Activated CD8-positive, alpha-beta memory T cell treated with anti-CD3 and anti-CD28 coated beads, Interleukin-2, amount 10 ng/mL, durations not matched to agents 7 days and 5 days (primary cell): ENCODE data around the gene BLVRA. TPM values are rescaled to one million over a fixed set of nuclear protein-coding genes. Genes with fewer than 3 reads are reported as not detected.

Experiments used
- ATAC-seq: fragments of 150-1000 bp; cut with Tn5 transposase; one replicate; pipeline ENCODE4 v1.10.0; 2021; ENCODE audit warnings: moderate library complexity
- CTCF ChIA-PET: fragments of 350-600 bp; sonication (Branson Sonifier 250); formaldehyde crosslinking; loops from one replicate; lab custom pipeline; 2021; ENCODE audit warnings: antibody characterized with exemption; lab: Charles Lee
- DNase-seq: peaks from one replicate; pipeline ENCODE4 v3.0.0-alpha.2; 2020
- H3K27ac Mint-ChIP-seq: one replicate; pipeline ENCODE4 v1.8.0; 2021; ENCODE audit warnings: mild to moderate bottlenecking, mixed read lengths
- H3K27me3 Mint-ChIP-seq: one replicate; pipeline ENCODE4 v1.8.0; 2021; ENCODE audit warnings: mixed read lengths
- H3K36me3 Mint-ChIP-seq: one replicate; pipeline ENCODE4 v1.8.0; 2021; ENCODE audit warnings: mild to moderate bottlenecking, mixed read lengths
- H3K4me1 Mint-ChIP-seq: one replicate; pipeline ENCODE4 v1.8.0; 2021; ENCODE audit warnings: mixed read lengths
- H3K4me3 Mint-ChIP-seq: one replicate; pipeline ENCODE4 v1.8.0; 2021; ENCODE audit warnings: mild to moderate bottlenecking, moderate library complexity, mixed read lengths
- H3K9me3 Mint-ChIP-seq: one replicate; pipeline ENCODE4 v1.8.0; 2022; ENCODE audit warnings: low read depth, mixed read lengths
- total RNA-seq, 2 experiments: library from RNA; stranded (reverse); gene quantifications; one replicate each; pipeline ENCODE4 v1.2.3, GENCODE V29; 2021

Gene BLVRA
- total RNA-seq, 2 experiments from 2014 or later, result 37.2 to 46.9 TPM

DNA sequence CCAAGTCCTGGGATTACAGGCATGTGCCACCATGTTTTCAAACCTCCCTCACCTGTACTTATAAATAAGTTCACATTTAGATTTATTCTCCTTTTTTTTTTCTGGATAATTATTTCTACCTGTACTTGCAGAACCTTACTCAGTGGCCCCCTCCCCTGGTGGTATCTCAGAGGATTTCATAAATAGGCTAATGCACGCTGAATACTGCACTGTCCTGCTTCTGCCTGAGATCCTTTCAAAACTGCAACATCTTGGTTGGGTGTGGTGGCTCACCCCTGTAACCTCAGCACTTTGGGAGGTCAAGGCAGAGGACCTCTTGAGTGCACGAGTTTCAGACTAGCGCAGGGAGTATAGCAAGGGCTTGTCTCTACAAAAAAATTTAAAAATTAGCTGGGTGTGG lies 4.6 kb upstream of the BLVRA start:
- ATAC-seq, result no peak
- no peak for DNase-seq
- peaks cover 3% of the 10 kb centered on the region for H3K36me3 Mint-ChIP-seq
- H3K4me3 Mint-ChIP-seq, result no peak overlapping the region
- H3K27ac Mint-ChIP-seq, result no peak overlapping the region
- H3K27me3 Mint-ChIP-seq, result peaks cover 12% of the 10 kb centered on the region
- CTCF ChIA-PET, result interaction anchor here (0.7 kb wide), 1 partner anchor 20 kb away, joined by 3 read pairs; no protein-coding TSS in a partner anchor
- no peaks in the 10 kb centered on the region for H3K9me3 Mint-ChIP-seq
- peaks cover 33% of the 10 kb centered on the region for H3K4me1 Mint-ChIP-seq

DNA sequence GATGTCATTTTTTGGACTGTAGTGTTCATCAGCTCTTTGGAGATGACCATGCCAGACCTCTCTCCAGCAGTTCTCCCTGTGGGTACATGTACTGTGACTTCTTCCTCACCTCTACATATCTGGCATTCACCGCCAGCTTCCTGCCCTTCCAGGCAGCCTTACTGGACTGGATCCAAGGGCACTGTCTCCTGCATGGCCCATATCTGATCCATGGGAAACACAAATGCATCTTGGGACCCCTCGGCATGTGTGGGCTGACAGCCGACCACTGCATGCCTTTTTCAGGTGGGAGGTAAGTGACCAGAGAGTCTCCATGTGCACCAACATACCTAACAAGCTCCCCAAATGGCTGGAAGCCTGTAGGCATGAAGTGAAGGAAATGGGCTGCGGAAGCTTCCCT lies 3.9 kb upstream of the BLVRA start:
- DNase-seq (no peak), ATAC-seq (no peak)
- peaks cover 3% of the 10 kb centered on the region for H3K36me3 Mint-ChIP-seq
- peaks cover 37% of the 10 kb centered on the region for H3K4me1 Mint-ChIP-seq
- CTCF ChIA-PET, result interaction anchor here (0.7 to 1.0 kb wide), 2 partner anchors 10 to 20 kb away, joined by 3 read pairs; no protein-coding TSS in a partner anchor
- no peak overlapping the region for H3K27ac Mint-ChIP-seq
- H3K9me3 Mint-ChIP-seq, result no peaks in the 10 kb centered on the region
- H3K27me3 Mint-ChIP-seq, result peaks cover 12% of the 10 kb centered on the region
- H3K4me3 Mint-ChIP-seq, result no peak overlapping the region

DNA sequence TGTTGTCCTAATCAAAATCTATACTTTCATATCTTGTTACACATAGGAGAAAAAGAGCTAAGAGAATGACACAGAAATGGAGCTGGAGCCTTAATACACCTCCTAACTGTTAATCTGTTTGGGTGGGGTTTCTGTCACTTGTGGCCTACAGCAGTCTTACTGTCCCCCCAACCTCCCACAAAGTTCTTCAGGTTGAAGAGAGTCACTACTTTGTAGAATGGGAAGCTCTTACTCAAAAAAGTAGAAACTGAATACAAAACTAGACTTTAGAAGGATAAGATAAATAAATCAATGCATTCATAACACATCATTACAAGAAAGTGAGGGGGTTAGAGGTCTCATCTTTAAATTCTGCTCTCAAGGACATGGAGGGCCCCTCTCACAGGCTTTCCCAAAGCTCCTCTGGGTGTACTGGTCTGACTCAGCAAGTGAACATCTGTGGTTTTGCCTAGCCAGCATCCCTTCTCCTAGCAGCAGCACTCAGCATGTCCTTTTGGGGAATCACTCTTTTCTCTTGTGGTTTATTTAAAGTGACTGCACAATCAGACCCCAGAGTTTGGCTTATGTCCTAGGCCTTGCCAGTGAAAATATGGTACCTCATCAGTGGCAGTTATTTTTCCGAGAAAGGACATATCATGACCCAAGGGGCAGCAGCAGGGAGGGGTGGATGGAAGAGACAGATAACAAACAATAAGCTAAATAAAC lies 2.0 kb upstream of the BLVRA start:
- no peak overlapping the region for H3K27ac Mint-ChIP-seq

DNA sequence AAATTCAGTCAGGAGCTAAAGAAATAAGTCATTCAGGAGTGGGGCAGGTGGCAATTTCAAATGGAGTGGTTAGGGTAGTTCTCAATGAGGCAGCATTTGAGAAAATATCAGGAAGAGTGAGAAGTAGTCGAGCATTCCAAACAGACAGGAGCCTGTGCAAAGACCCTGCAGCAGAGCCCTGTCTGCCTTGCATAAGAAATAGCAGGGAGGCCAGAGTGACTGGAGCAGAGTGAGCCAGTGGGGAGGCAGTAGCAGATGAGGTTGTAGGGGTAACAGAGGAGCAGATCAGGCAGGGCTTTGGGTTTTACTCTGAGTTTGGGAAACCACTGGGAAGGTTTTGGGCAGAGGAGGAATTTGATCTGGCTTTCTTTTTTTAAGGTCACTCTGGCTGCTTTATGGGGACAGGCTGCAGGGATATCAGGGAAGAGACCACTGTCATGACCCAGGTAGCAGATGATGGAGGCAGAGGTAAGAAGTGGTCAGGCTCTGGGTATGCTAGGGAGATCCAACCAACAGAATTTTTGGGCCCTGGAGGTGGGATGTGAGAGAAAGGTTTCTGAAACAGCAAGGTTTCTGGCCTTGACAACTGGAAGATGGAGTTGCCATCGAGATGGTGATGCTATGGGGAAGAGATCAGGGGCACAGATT lies 1.3 kb upstream of the BLVRA start:
- Mint-ChIP-seq H3K27me3 (peaks cover 12% of the 10 kb centered on the region), H3K36me3 (peaks cover 3% of the 10 kb centered on the region), H3K9me3 (no peaks in the 10 kb centered on the region), H3K4me1 (peaks cover 35% of the 10 kb centered on the region), H3K27ac (no peak overlapping the region), H3K4me3 (peak overlapping the region; percentile 64)
- DNase-seq (no peak), ATAC-seq (no peak)
- CTCF ChIA-PET, result interaction anchor here (0.7 to 5.5 kb wide), 5 partner anchors 28 to 174 kb away, joined by 3 to 21 read pairs (median 3); partner anchors contain the start of genes COA1 and STK17A

More for the DNA sequence above, 2.0 kb upstream of the BLVRA start:
- CTCF ChIA-PET, result interaction anchor here (0.7 to 5.5 kb wide), 6 partner anchors 27 to 174 kb away, joined by 3 to 21 read pairs (median 3); partner anchors contain the start of genes COA1 and STK17A
- ATAC-seq (no peak), DNase-seq (peak; percentile 45)
- H3K27me3 Mint-ChIP-seq, result peaks cover 12% of the 10 kb centered on the region
- peaks cover 3% of the 10 kb centered on the region for H3K36me3 Mint-ChIP-seq
- peaks cover 35% of the 10 kb centered on the region for H3K4me1 Mint-ChIP-seq
- peak overlapping the region; percentile 64 for H3K4me3 Mint-ChIP-seq
- H3K9me3 Mint-ChIP-seq, result no peaks in the 10 kb centered on the region

DNA sequence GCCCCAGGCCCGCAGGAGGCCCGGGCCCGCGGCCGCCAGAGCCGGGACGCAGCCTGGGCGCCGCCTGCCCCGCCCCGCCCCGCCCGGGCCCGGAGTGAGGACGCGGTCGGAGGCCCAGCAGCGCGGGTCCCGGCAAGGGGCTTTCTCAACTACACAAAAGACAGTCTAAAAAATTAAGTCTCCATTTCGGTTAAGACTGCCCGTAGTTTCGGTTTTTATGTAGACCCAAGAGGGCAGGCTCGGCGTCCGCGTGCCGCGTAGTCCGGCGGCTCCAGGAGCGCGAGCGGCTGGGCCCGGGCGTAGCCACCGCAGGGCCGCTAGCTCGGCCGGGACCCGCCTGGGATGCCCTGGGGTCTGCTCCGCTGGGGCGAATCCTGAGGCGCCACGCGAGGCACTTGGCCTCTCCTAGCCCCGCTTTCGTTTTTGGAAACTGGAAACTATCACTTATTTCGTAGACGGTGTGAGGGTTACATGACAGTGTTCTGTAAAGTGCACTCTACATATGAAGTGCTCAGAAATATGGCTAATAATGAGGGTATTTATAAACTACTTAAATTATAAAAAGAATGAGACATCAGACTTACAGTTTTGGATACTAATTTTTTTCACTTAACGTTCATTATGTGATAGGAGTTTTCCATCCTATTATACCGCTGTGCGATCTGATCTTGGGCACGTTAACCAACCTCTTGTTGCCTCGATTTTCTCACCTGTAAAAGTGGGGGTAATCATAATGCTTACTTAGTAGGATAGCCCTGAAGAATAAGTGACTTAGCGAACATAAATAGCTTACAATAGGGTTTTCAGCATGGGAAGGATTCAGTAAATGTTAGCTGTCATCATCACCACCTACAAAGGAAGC lies 573 bp downstream of the BLVRA start:
- peak; percentile 65 for DNase-seq
- Mint-ChIP-seq H3K27ac (peak overlapping the region; percentile 68), H3K36me3 (no peaks in the 10 kb centered on the region), H3K27me3 (peaks cover 4% of the 10 kb centered on the region), H3K9me3 (no peaks in the 10 kb centered on the region), H3K4me3 (peak overlapping the region; percentile 64), H3K4me1 (peaks cover 33% of the 10 kb centered on the region)
- ATAC-seq, result peak; percentile 70
- CTCF ChIA-PET, result interaction anchor here (1.0 to 5.5 kb wide), 6 partner anchors 9 to 80 kb away, joined by 3 to 21 read pairs (median 3); no protein-coding TSS in a partner anchor

DNA sequence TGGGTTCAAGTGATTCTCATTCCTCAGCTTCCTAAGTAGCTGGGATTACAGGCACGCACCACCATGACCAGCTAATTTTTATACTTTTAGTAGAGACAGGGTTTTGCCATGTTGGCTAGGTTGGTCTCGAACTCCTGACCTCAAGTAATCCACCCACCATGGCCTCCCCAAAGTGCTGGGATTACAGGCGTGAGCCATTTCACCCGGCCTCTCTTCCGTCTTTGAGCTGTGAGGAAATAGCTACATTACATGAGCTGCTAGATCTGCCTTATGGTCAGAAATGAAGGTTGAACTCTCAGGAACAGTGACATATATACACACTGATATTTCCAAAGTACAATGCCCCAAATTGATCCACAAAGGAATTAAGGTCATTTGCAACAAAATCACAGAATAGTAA lies 2.4 kb downstream of the BLVRA start:
- Mint-ChIP-seq H3K4me1 (peaks cover 37% of the 10 kb centered on the region), H3K9me3 (no peaks in the 10 kb centered on the region), H3K4me3 (no peak overlapping the region), H3K36me3 (no peaks in the 10 kb centered on the region), H3K27me3 (peaks cover 4% of the 10 kb centered on the region), H3K27ac (no peak overlapping the region)
- CTCF ChIA-PET, result interaction anchor here (0.7 to 5.5 kb wide), 4 partner anchors 10 to 178 kb away, joined by 3 to 21 read pairs (median 4); partner anchors contain the start of gene STK17A
- no peak for ATAC-seq
- no peak for DNase-seq

DNA sequence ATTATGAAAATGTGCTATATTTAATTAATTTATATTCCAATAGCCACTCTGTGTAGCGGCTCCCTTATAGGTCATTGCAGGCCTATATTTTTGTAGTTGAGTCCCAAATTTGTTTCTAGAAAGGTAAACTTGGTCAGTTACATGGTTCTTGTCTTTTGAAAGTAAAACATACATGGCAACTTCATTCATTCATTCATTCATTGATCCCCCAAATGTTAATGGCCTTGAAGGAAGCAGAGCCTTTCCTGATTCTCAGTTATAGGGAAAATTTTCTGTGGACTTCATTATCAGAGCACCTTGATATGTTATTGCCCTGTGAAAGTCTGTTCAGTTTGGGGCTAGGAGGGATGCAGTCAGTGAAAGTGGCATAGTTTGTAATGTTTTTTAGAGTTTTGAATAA lies 2.9 kb downstream of the BLVRA start:
- peaks cover 32% of the 10 kb centered on the region for H3K4me1 Mint-ChIP-seq

DNA sequence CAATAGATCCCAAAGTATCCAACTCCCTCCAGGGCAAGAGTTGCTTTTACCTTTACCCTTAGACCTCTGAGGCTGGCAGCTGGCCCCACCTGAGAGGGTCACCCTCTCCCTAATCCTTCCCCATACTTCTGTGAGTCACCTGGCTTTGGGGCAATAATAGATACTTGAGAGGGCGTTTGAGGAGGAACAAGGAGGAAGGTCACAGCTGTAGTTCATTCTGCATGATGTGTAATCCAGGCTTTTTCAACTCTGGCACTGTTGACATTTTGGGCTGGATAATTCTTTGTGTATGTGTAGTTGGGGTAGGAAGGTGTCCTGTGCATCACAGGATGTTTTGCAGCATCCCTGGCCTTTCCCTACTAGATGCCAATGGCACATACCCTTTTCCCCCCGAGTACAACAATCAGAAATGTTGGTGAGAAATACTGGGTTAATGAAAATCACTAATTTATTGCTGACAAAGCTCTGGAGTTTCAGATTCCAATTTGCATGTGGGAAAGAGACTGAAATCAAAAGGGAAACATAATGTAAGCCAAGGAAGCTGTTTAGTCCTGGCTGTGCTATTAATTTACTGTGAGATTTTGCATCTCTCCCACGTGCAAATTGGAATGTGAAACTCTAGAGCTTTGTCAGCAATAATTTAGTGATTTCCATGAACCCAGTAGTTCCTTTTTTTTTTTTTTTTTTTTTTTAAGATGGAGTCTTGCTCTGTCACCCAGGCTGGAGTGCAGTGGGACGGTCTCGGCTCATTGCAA lies 3.6 kb downstream of the BLVRA start:
- no peak overlapping the region for H3K4me3 Mint-ChIP-seq
- peaks cover under 1% of the 10 kb centered on the region for H3K27me3 Mint-ChIP-seq
- no peak for ATAC-seq
- H3K36me3 Mint-ChIP-seq, result no peaks in the 10 kb centered on the region
- no peak for DNase-seq
- CTCF ChIA-PET, result interaction anchor here (1.0 to 1.7 kb wide), 3 partner anchors 11 to 180 kb away, joined by 3 to 7 read pairs (median 4); partner anchors contain the start of gene STK17A
- peaks cover 25% of the 10 kb centered on the region for H3K4me1 Mint-ChIP-seq
- no peaks in the 10 kb centered on the region for H3K9me3 Mint-ChIP-seq
- H3K27ac Mint-ChIP-seq, result no peak overlapping the region

More for the DNA sequence above, 2.9 kb downstream of the BLVRA start:
- Mint-ChIP-seq H3K27me3 (peaks cover 4% of the 10 kb centered on the region), H3K36me3 (no peaks in the 10 kb centered on the region), H3K27ac (no peak overlapping the region), H3K9me3 (no peaks in the 10 kb centered on the region), H3K4me3 (no peak overlapping the region)
- no peak for DNase-seq
- no peak for ATAC-seq
- CTCF ChIA-PET, result interaction anchor here (1.0 to 5.5 kb wide), 4 partner anchors 10 to 179 kb away, joined by 3 to 21 read pairs (median 6); partner anchors contain the start of gene STK17A

DNA sequence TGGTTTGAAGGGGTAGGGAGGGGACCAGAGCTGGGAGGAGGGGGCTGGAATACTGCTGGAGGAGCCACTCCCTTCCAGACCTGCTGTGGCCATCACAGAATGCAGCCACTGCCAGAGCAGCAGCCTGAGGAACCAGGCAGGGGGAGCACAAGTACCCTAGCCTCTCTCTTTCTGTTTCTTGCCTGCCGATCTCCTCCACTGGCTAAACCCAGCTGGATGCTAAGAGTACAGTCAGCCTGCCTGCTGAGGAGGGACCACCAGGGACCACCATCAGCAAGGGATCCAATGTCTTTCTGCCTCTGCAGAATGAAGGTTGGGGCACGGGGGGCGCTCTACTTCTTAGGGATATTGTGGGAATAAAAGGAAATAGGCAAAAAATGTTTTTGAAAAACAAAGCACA lies 4.7 kb downstream of the BLVRA start:
- CTCF ChIA-PET, result interaction anchor here (1.6 kb wide), 1 partner anchor 181 kb away, joined by 7 read pairs; the partner anchor contains the start of gene STK17A
- Mint-ChIP-seq H3K4me3 (no peak overlapping the region), H3K9me3 (no peaks in the 10 kb centered on the region), H3K4me1 (peaks cover 16% of the 10 kb centered on the region), H3K27ac (no peak overlapping the region), H3K27me3 (no peaks in the 10 kb centered on the region), H3K36me3 (no peaks in the 10 kb centered on the region)
- ATAC-seq (no peak), DNase-seq (no peak)

DNA sequence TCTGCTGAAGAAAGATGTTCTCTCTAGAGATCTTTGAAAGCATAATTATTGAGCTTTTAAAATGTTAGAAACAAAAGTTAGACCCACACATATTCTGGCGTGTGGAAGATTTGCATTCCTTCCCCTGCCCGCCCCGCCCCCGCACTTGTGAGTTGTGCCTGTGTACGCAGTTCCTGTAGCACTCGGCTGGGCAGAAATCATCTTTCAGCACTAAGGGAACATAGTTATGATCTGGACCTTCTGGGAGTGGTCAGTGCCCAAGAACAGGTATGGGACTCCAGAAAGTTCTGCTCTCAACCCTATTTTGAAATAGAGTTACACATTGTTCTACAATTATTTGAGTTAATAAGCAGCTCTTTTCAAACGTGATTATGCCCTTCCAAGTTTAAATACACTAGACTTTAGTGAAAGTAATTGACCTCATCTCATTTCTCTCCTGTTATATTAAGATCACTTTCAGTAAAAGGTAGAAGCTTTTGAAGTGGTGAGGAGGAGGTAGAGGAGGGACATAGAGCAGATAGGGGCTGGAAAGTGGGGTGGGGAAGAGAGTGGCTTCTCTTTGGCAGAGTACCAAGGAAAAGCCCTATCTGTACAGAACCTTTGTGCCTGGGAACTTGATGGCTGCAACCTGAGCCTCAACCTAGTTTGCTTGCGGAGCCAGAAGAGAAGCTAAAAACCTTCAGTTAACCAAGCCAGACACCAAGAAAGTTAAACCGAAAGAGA lies 5.7 kb downstream of the BLVRA start:
- CTCF ChIA-PET, result interaction anchor here (1.1 kb wide), 2 partner anchors 9 to 182 kb away, joined by 3 read pairs; partner anchors contain the start of gene STK17A
- Mint-ChIP-seq H3K27ac (no peak overlapping the region), H3K9me3 (no peaks in the 10 kb centered on the region), H3K27me3 (no peaks in the 10 kb centered on the region), H3K36me3 (no peaks in the 10 kb centered on the region), H3K4me1 (peaks cover 16% of the 10 kb centered on the region), H3K4me3 (no peak overlapping the region)
- DNase-seq, result no peak
- no peak for ATAC-seq

DNA sequence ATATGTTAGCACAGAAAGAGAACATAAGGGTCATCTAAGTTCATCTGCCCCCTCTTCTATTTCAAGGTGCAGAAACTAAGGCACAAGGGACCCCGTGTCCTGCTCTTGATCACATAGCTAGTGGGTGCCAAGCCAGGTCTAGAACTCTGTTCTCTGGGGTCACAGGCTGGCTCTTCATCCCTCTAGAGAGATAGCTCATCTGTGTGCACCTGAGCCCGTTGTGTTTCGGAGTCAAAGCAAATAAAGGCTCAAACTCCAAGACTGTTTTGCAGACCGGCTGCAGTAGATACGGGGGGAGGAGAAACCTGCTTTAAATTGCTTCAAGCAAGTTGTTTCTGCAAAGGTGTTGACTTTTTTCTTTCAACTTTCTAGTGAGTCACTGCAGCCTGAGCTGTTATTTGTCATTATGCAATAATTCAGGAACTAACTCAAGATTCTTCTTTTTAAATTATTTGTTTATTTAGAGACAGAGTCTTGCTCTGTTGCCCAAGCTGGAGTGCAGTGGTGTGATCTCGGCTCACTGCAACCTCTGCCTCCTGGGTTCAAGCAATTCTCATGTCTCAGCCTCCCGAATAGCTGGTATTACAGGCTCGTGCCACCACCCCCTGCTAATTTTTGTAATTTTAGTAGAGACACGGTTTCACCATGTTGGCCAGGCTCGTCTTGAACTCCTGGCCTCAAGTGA lies 6.5 kb downstream of the BLVRA start:
- Mint-ChIP-seq H3K27ac (no peak overlapping the region), H3K36me3 (no peaks in the 10 kb centered on the region), H3K4me1 (peaks cover 11% of the 10 kb centered on the region), H3K4me3 (no peak overlapping the region), H3K27me3 (no peaks in the 10 kb centered on the region), H3K9me3 (no peaks in the 10 kb centered on the region)
- CTCF ChIA-PET, result interaction anchor here (1.1 kb wide), 2 partner anchors 10 to 182 kb away, joined by 3 read pairs; partner anchors contain the start of gene STK17A
- no peak for DNase-seq
- no peak for ATAC-seq
